Fibroblast of lung (primary cell): ENCODE results near the gene CUBN. TPM values are rescaled to one million over a fixed set of nuclear protein-coding genes. Genes with fewer than 3 reads are reported as not detected.
A peak's percentile ranks its signal among the peaks of the same experiment; 100 is the strongest.

Source experiments
- DNase-seq, 2 donors: peaks; one replicate each; pipeline versions ENCODE4 v3.0.0 to v3.0.0-alpha.2; 2010; ENCODE audit warnings: low read depth in 2 of 2
- H2AFZ ChIP-seq: 2 replicates; pipeline ENCODE4 v1.5.1; 2012; ENCODE audit warnings: low read length, control low read depth, inconsistent platforms
- H3K27ac ChIP-seq: 2 replicates; pipeline ENCODE4 v1.5.1; 2011; ENCODE audit warnings: low read length, control low read depth; ENCODE audit not compliant: insufficient read depth
- H3K27me3 ChIP-seq: 2 replicates; pipeline ENCODE4 v1.5.1; 2011; ENCODE audit warnings: mild to moderate bottlenecking, low read length; ENCODE audit not compliant: control insufficient read depth, insufficient read depth
- H3K36me3 ChIP-seq: 2 replicates; pipeline ENCODE4 v1.5.1; 2011; ENCODE audit warnings: low read length; ENCODE audit not compliant: control insufficient read depth, insufficient read depth
- H3K4me1 ChIP-seq: 2 replicates; pipeline ENCODE4 v1.5.1; 2011; ENCODE audit warnings: low read length; ENCODE audit not compliant: control insufficient read depth, insufficient read depth; ENCODE audit errors: extremely low read depth
- H3K4me2 ChIP-seq: 2 replicates; pipeline ENCODE4 v1.5.1; 2011; ENCODE audit warnings: low read length, control low read depth; ENCODE audit not compliant: insufficient read depth; ENCODE audit errors: extremely low read depth
- H3K4me3 ChIP-seq, 4 experiments: fragments of 200-600 bp in 1 of 4; sonication (generic) in 1 of 4; replicated peaks in 1 of 4; 2 replicates each; pipeline ENCODE4 v1.5.1; 2011 to 2016; ENCODE audit warnings: low read length in 4 of 4, low read depth in 3 of 4, mild to moderate bottlenecking in 3 of 4, control low read depth in 2 of 4, inconsistent platforms in 1 of 4, mixed read lengths in 1 of 4; ENCODE audit not compliant: insufficient read depth in 1 of 4; ENCODE audit errors: control extremely low read depth in 1 of 4
- H3K79me2 ChIP-seq: 2 replicates; pipeline ENCODE4 v1.5.1; 2012; ENCODE audit warnings: mild to moderate bottlenecking, low read length, inconsistent platforms; ENCODE audit not compliant: control insufficient read depth, insufficient read depth
- H3K9ac ChIP-seq: 2 replicates; pipeline ENCODE4 v1.5.1; 2011; ENCODE audit warnings: mild to moderate bottlenecking, low read length, control low read depth; ENCODE audit not compliant: insufficient read depth
- H3K9me3 ChIP-seq: 2 replicates; pipeline ENCODE4 v1.5.1; 2012; ENCODE audit warnings: low read depth, low read length; ENCODE audit not compliant: control insufficient read depth, insufficient read depth
- H4K20me1 ChIP-seq: 2 replicates; pipeline ENCODE4 v1.5.1; 2011; ENCODE audit warnings: low read length; ENCODE audit not compliant: control insufficient read depth, insufficient read depth; ENCODE audit errors: extremely low read depth
- CTCF ChIP-seq, 2 donors: IDR thresholded peaks in 1 of 2; conservative IDR thresholded peaks in 1 of 2; 1 replicate in 1 of 2; 2 replicates in 1 of 2; pipeline ENCODE4 v1.5.1; 2011 to 2012; ENCODE audit warnings: low read length in 2 of 2, control low read depth in 1 of 2, inconsistent platforms in 1 of 2, low read depth in 1 of 2, mild to moderate bottlenecking in 1 of 2
- EZH2 ChIP-seq: IDR thresholded peaks from 2 replicates; pipeline ENCODE4 v1.5.1; 2012; ENCODE audit warnings: low read length, control low read depth, mild to moderate bottlenecking; ENCODE audit errors: missing control alignments
- polyA plus RNA-seq, 2 donors: library from polyadenylated mRNA; depleted of rRNA in 1 of 2; stranded (reverse) in 1 of 2; unstranded in 1 of 2; fragments of >200 nt; gene quantifications; 2 replicates each; pipeline ENCODE4 v1.2.1, GENCODE V29; 2011 to 2012; ENCODE audit warnings: missing spikeins in 1 of 2
- total RNA-seq: library from RNA; depleted of rRNA; stranded (reverse); fragments of >200 nt; gene quantifications from 2 replicates; pipeline ENCODE4 v1.2.1, GENCODE V29; 2014

Gene CUBN
- total and polyA plus RNA-seq, 2 donors (not counting 1 experiment from before 2014, with no cell fraction given) = 1.3 to 1.5 TPM

DNA sequence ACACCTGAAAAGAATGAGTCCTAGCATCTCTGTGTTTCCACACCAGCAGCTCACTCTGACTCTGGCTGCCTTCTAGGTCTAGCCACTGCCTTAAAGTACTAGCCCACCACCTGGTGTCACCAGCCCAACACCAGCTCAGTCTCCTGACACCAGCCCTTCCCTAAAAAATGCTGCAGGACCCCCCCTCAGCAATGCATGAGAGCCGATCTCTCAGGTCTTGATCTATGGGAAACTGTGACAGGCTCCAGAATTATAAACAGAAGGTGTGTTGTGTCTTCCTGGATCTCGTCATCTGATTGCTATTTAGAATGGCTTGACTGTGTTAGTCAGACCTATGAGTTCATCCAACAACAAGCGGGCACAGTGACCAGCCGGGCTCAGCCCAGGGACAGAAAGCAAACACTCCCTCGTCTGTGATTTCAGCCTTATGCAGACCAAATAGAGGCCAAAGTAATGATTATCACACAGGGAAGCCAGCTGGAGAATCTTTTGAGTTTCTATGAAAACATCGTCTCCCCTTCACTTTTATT is 66.6 kb downstream of the CUBN start:
- H3K4me1 ChIP-seq = peaks cover 22% of the 10 kb centered on the region

DNA sequence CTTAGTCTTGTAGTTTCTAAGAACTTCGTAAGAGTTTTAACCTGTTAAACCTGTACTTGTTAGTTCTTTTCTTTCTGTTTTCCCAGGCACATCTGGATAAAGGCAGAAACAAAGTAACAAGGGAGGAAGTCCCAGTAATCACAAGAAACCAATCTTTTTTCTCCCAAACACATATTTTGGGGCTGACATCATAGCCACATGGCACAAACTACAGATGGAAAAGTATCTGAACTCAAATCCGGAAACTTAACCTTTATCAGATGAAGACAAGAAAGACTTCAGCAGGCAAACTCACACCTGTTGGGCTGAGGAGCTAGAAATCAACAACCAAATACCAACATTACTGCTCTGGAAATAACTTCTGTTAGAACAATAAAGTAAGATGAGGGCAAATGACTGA is 67.1 kb downstream of the CUBN start:
- peak overlapping the region; percentile 95 for H3K4me2 ChIP-seq
- H3K79me2 ChIP-seq = no peaks in the 10 kb centered on the region
- TF ChIP-seq EZH2 (no peak), CTCF (conservative IDR thresholded peaks at IDR 0.05 in 1 of 2, IDR thresholded peaks at IDR 0.05 in 1 of 2; ENCODE audit: low read depth in 1 of 2, low read length in 2 of 2) (no peak)
- peaks cover 22% of the 10 kb centered on the region for H3K4me1 ChIP-seq
- H3K27ac ChIP-seq = peak overlapping the region; percentile 94
- peak overlapping the region; percentile 1 to 15 (median 8) for H3K4me3 ChIP-seq
- no peaks in the 10 kb centered on the region for H3K9me3 ChIP-seq
- H4K20me1 ChIP-seq = no peaks in the 10 kb centered on the region
- H3K36me3 ChIP-seq = no peaks in the 10 kb centered on the region
- no peaks in the 10 kb centered on the region for H3K27me3 ChIP-seq
- peak overlapping the region; percentile 34 for H3K9ac ChIP-seq
- DNase-seq = peak; percentile 85 to 93
- H2AFZ ChIP-seq = no peak overlapping the region

More for the DNA sequence above, 66.6 kb downstream of the CUBN start:
- H4K20me1 ChIP-seq = no peaks in the 10 kb centered on the region
- H3K27ac ChIP-seq = peak overlapping the region; percentile 94
- H3K4me2 ChIP-seq = peak overlapping the region; percentile 95
- DNase-seq = peak; percentile 64 to 94
- no peaks in the 10 kb centered on the region for H3K9me3 ChIP-seq
- peak overlapping the region in 3 of 4 experiments; percentile 3 to 19 (median 6) for H3K4me3 ChIP-seq
- TF ChIP-seq CTCF (conservative IDR thresholded peaks at IDR 0.05 in 1 of 2, IDR thresholded peaks at IDR 0.05 in 1 of 2; ENCODE audit: low read depth in 1 of 2, low read length in 2 of 2) (no peak), EZH2 (no peak)
- H3K36me3 ChIP-seq = no peaks in the 10 kb centered on the region
- H3K27me3 ChIP-seq = no peaks in the 10 kb centered on the region
- peak overlapping the region; percentile 33 for H3K9ac ChIP-seq
- H3K79me2 ChIP-seq = no peaks in the 10 kb centered on the region
- no peak overlapping the region for H2AFZ ChIP-seq

GRCh38 chr10:17062009-17062408 is 67.6 kb downstream of the CUBN start:
- Histone ChIP-seq H3K9ac (peak overlapping the region; percentile 34), H3K4me1 (peaks cover 24% of the 10 kb centered on the region), H2AFZ (no peak overlapping the region), H3K4me3 (peak overlapping the region in 2 of 4 experiments; percentile 14 to 15), H3K79me2 (no peaks in the 10 kb centered on the region), H3K36me3 (no peaks in the 10 kb centered on the region), H4K20me1 (no peaks in the 10 kb centered on the region), H3K27me3 (no peaks in the 10 kb centered on the region), H3K4me2 (peak overlapping the region; percentile 95), H3K9me3 (no peaks in the 10 kb centered on the region), H3K27ac (peak overlapping the region; percentile 94)
- peak; percentile 88 to 89 for DNase-seq
- TF ChIP-seq CTCF (conservative IDR thresholded peaks at IDR 0.05 in 1 of 2, IDR thresholded peaks at IDR 0.05 in 1 of 2; ENCODE audit: low read depth in 1 of 2, low read length in 2 of 2) (no peak), EZH2 (no peak)
